NCI-H446 (cell line): ENCODE measurements around the gene MAP1B.
A peak's percentile ranks its signal among the peaks of the same experiment; 100 is the strongest.

Experiments used
- DNase-seq, 2 experiments: peaks; one replicate each; lab custom pipeline; 2025; lab: John Stamatoyannopoulos, UW

Gene MAP1B

GRCh38 chr5:72251386-72251785 lies 144.1 kb downstream of the MAP1B start:
- DNase-seq, result no peak

- DNase-seq, result no peak
Observed at GRCh38 chr5:72252008-72252407, 144.7 kb downstream of the MAP1B start.

GRCh38 chr5:72252574-72253155 lies 145.4 kb downstream of the MAP1B start:
- peak in 1 of 2 experiments; percentile 80 for DNase-seq

- no peak for DNase-seq
Observed at GRCh38 chr5:72255237-72255636, 148.0 kb downstream of the MAP1B start.

GRCh38 chr5:72255670-72256069 lies 148.4 kb downstream of the MAP1B start:
- no peak for DNase-seq

GRCh38 chr5:72256536-72256935 lies 149.3 kb downstream of the MAP1B start:
- DNase-seq, result no peak
